IMR-90 (cell line): ENCODE data around the gene FANCE. TPM values are rescaled to one million over a fixed set of nuclear protein-coding genes. Genes with fewer than 3 reads are reported as not detected.

ENCODE experiments used
- ATAC-seq: fragments of 200-7000 bp; cut with Tn5 transposase; 2 replicates; pipeline ENCODE4 v1.9.1; 2020; ENCODE audit warnings: low read depth, mild to moderate bottlenecking, moderate library complexity
- BruUV-seq: library from RNA; stranded (reverse); fragments of 400-500 nt; replicated peaks from 2 replicates; lab custom pipeline; 2021; lab: Mats Ljungman, UMichigan
- CTCF ChIA-PET: fragments of 300-600 bp; formaldehyde crosslinking; extraction: SDS; loops from one replicate; lab custom pipeline; 2021; ENCODE audit warnings: antibody characterized with exemption; lab: Yijun Ruan, JAX
- POLR2A ChIA-PET: fragments of 300-600 bp; sonication (Branson Sonifier 250); formaldehyde crosslinking; loops from one replicate; lab custom pipeline; 2022; ENCODE audit warnings: antibody characterized with exemption; ENCODE audit not compliant: unreplicated experiment; lab: Charles Lee
- DNase-seq: peaks from one replicate; pipeline ENCODE4 v3.0.0; 2013
- H2AFZ ChIP-seq: replicated peaks from 2 replicates; pipeline ENCODE3; 2013; ENCODE audit warnings: low read length, mild to moderate bottlenecking; ENCODE audit not compliant: poor library complexity
- H2AK5ac ChIP-seq: 2 replicates; pipeline ENCODE4 v1.6.1; 2013; ENCODE audit warnings: low read depth, low read length, inconsistent platforms
- H2AK9ac ChIP-seq: replicated peaks from 2 replicates; pipeline ENCODE3; 2013; ENCODE audit warnings: mild to moderate bottlenecking, low read depth, low read length, moderate library complexity; ENCODE audit not compliant: poor library complexity
- H2BK120ac ChIP-seq: 2 replicates; pipeline ENCODE4 v1.6.1; 2013; ENCODE audit warnings: low read depth, low read length, inconsistent platforms
- H2BK15ac ChIP-seq: 3 replicates; pipeline ENCODE4 v1.6.1; 2013; ENCODE audit warnings: low read depth, low read length, inconsistent platforms
- H2BK20ac ChIP-seq: 2 replicates; pipeline ENCODE4 v1.6.1; 2013; ENCODE audit warnings: low read depth, mild to moderate bottlenecking, inconsistent platforms, low read length, moderate library complexity
- H2BK5ac ChIP-seq: 2 replicates; pipeline ENCODE4 v1.6.1; 2013; ENCODE audit warnings: mild to moderate bottlenecking, low read depth, low read length, inconsistent platforms; ENCODE audit not compliant: poor library complexity, severe bottlenecking
- H3K14ac ChIP-seq: replicated peaks from 2 replicates; pipeline ENCODE4 v1.6.1; 2013; ENCODE audit warnings: low read depth, low read length, inconsistent platforms
- H3K18ac ChIP-seq: 2 replicates; pipeline ENCODE4 v1.6.1; 2013; ENCODE audit warnings: low read depth, low read length, control low read depth
- H3K23ac ChIP-seq: 2 replicates; pipeline ENCODE4 v1.6.1; 2013; ENCODE audit warnings: low read depth, low read length, inconsistent platforms
- H3K27ac ChIP-seq: 2 replicates; pipeline ENCODE4 v1.5.1; 2013; ENCODE audit warnings: mild to moderate bottlenecking, control low read depth, low read length; ENCODE audit not compliant: insufficient read depth
- H3K27me3 ChIP-seq: 2 replicates; pipeline ENCODE4 v1.6.1; 2013; ENCODE audit warnings: low read length; ENCODE audit not compliant: control insufficient read depth, insufficient read depth
- H3K36me3 ChIP-seq: 2 replicates; pipeline ENCODE4 v1.6.1; 2013; ENCODE audit warnings: low read length, mixed read lengths; ENCODE audit not compliant: control insufficient read depth, insufficient read depth
- H3K4ac ChIP-seq: 2 replicates; pipeline ENCODE4 v1.6.1; 2013; ENCODE audit warnings: low read depth, low read length, inconsistent platforms
- H3K4me1 ChIP-seq: 2 replicates; pipeline ENCODE4 v1.6.1; 2013; ENCODE audit warnings: low read length, mixed read lengths; ENCODE audit not compliant: control insufficient read depth, insufficient read depth
- H3K4me2 ChIP-seq: 2 replicates; pipeline ENCODE4 v1.6.1; 2013; ENCODE audit warnings: low read depth, mild to moderate bottlenecking, control low read depth, low read length, moderate library complexity
- H3K4me3 ChIP-seq: 2 replicates; pipeline ENCODE4 v1.5.1; 2013; ENCODE audit warnings: low read depth, mild to moderate bottlenecking, control low read depth, low read length, moderate library complexity; ENCODE audit not compliant: insufficient read depth
- H3K56ac ChIP-seq: 2 replicates; pipeline ENCODE4 v1.6.1; 2013; ENCODE audit warnings: low read length, inconsistent platforms; ENCODE audit not compliant: insufficient read depth; ENCODE audit errors: extremely low read depth
- H3K79me1 ChIP-seq, 2 experiments: 2 replicates each; pipeline ENCODE4 v1.6.1; 2013; ENCODE audit warnings: low read length in 2 of 2, inconsistent platforms in 1 of 2, low read depth in 1 of 2
- H3K9ac ChIP-seq: 2 replicates; pipeline ENCODE4 v1.6.1; 2013; ENCODE audit warnings: low read depth, low read length, control low read depth
- H3K9me1 ChIP-seq: 2 replicates; pipeline ENCODE4 v1.6.1; 2013; ENCODE audit warnings: low read length, inconsistent platforms; ENCODE audit not compliant: insufficient read depth
- H3K9me3 ChIP-seq: 2 replicates; pipeline ENCODE4 v1.6.1; 2013; ENCODE audit warnings: low read length; ENCODE audit not compliant: control insufficient read depth, insufficient read depth
- H4K20me1 ChIP-seq: 2 replicates; pipeline ENCODE4 v1.6.1; 2013; ENCODE audit warnings: low read length, inconsistent platforms; ENCODE audit not compliant: insufficient read depth
- H4K5ac ChIP-seq: 2 replicates; pipeline ENCODE4 v1.6.1; 2013; ENCODE audit warnings: mild to moderate bottlenecking, low read depth, low read length, control low read depth
- H4K8ac ChIP-seq, 2 experiments: 2 replicates each; pipeline ENCODE4 v1.6.1; 2013; ENCODE audit warnings: low read depth in 2 of 2, low read length in 2 of 2, control low read depth in 1 of 2, inconsistent platforms in 1 of 2
- H4K91ac ChIP-seq: 2 replicates; pipeline ENCODE4 v1.6.1; 2013; ENCODE audit warnings: low read depth, low read length, inconsistent platforms; ENCODE audit not compliant: insufficient read depth
- BHLHE40 ChIP-seq: fragments of 150-350 bp; IDR thresholded peaks from 2 replicates; pipeline ENCODE4 v1.6.1; 2016; ENCODE audit warnings: mild to moderate bottlenecking, low read depth, low read length
- CEBPB ChIP-seq: IDR thresholded peaks from 2 replicates; pipeline ENCODE4 v1.6.1; 2012; ENCODE audit warnings: low read depth, low read length, improper control_type of control experiment
- CHD1 ChIP-seq: IDR thresholded peaks from 2 replicates; pipeline ENCODE4 v1.6.1; 2012; ENCODE audit warnings: low read depth, low read length, improper control_type of control experiment
- FOS ChIP-seq: fragments of 150-350 bp; IDR thresholded peaks from 2 replicates; pipeline ENCODE4 v1.6.1; 2016; ENCODE audit warnings: low read depth, low read length
- MAFK ChIP-seq: IDR thresholded peaks from 2 replicates; pipeline ENCODE4 v1.6.1; 2012; ENCODE audit warnings: low read depth, low read length, improper control_type of control experiment
- MAZ ChIP-seq: IDR thresholded peaks from 2 replicates; pipeline ENCODE4 v1.6.1; 2012; ENCODE audit warnings: low read depth, mild to moderate bottlenecking, low read length, improper control_type of control experiment, moderate library complexity, borderline replicate concordance
- MXI1 ChIP-seq: IDR thresholded peaks from 2 replicates; pipeline ENCODE4 v1.6.1; 2012; ENCODE audit warnings: low read depth, mild to moderate bottlenecking, low read length, moderate library complexity, borderline replicate concordance
- NFE2L2 ChIP-seq: fragments of 150-350 bp; IDR thresholded peaks from 2 replicates; pipeline ENCODE4 v1.6.1; 2016; ENCODE audit warnings: low read depth, mild to moderate bottlenecking, low read length
- POLR2A ChIP-seq: IDR thresholded peaks from 2 replicates; pipeline ENCODE4 v1.6.1; 2012; ENCODE audit warnings: mild to moderate bottlenecking, low read depth, low read length
- RAD21 ChIP-seq: IDR thresholded peaks from 2 replicates; pipeline ENCODE4 v1.6.1; 2012; ENCODE audit warnings: low read length, improper control_type of control experiment
- RCOR1 ChIP-seq: IDR thresholded peaks from 2 replicates; pipeline ENCODE4 v1.6.1; 2012; ENCODE audit warnings: mild to moderate bottlenecking, low read length, improper control_type of control experiment; ENCODE audit not compliant: insufficient replicate concordance
- RFX5 ChIP-seq: IDR thresholded peaks from 2 replicates; pipeline ENCODE4 v1.8.0; 2012; ENCODE audit warnings: low read depth, mild to moderate bottlenecking, low read length, moderate library complexity
- SMC3 ChIP-seq: fragments of 150-350 bp; IDR thresholded peaks from 2 replicates; pipeline ENCODE4 v1.6.1; 2016; ENCODE audit warnings: low read depth, mild to moderate bottlenecking, antibody characterized with exemption, low read length, moderate library complexity
- WGBS, 2 experiments: methylation state at CpG; one replicate each; pipeline versions ENCODE4 v1.1.5 to v1.1.7; 2013; ENCODE audit warnings: missing lambda C conversion rate in 2 of 2; ENCODE audit not compliant: insufficient read length in 1 of 2; ENCODE audit errors: extremely low coverage in 2 of 2; 5-methylcytosine and 5-hydroxymethylcytosine counted together
- dilution Hi-C: fragments of 300-500 bp; cut with HindIII; formaldehyde crosslinking; loops from one replicate; pipeline ENCODE4 v1.14.3; 2018; ENCODE audit warnings: low sequenced_read_pairs; ENCODE audit not compliant: unreplicated experiment
- in situ Hi-C: fragments of 300-500 bp; cut with MboI; formaldehyde crosslinking; loops from 3 replicates; pipeline ENCODE4 v1.14.3; 2019; ENCODE audit warnings: low sequenced_read_pairs, inconsistent platforms, mixed read lengths
- intact Hi-C: fragments of 100-400 bp; cut with micrococcal nuclease; formaldehyde crosslinking; loops from 2 replicates; pipeline ENCODE4 v1.10.0; 2022
- polyA plus RNA-seq, 3 experiments: library from polyadenylated mRNA; depleted of rRNA; stranded (reverse); fragments of >200 nt; gene quantifications; 2 replicates each; pipeline ENCODE4 v1.2.3, GENCODE V29; 2012; ENCODE audit warnings: low replicate concordance in 1 of 3
- total RNA-seq: library from RNA; depleted of rRNA; stranded (reverse); fragments of >200 nt; gene quantifications from 2 replicates; pipeline ENCODE4 v1.2.3, GENCODE V29; 2012
- TF ChIP-seq, protein P1 (sequence below): fragments of 150-350 bp; IDR thresholded peaks from 2 replicates; pipeline ENCODE4 v1.6.1; 2017; ENCODE audit warnings: mild to moderate bottlenecking, antibody characterized with exemption, low read length, low read depth
- TF ChIP-seq, protein P2 (sequence below): conservative IDR thresholded peaks from 2 replicates; pipeline ENCODE4 v1.5.1; 2012; ENCODE audit warnings: mild to moderate bottlenecking, low read depth, low read length, improper control_type of control experiment
- TF ChIP-seq, protein P3 (sequence below): fragments of 150-350 bp; IDR thresholded peaks from 2 replicates; pipeline ENCODE4 v1.6.1; 2016; ENCODE audit warnings: low read depth, mild to moderate bottlenecking, low read length, moderate library complexity, borderline replicate concordance

FANCE gene
- total and polyA plus RNA-seq, 2 of the 4 experiments (the other 2 are of a cell fraction) = 7.1 to 9.1 TPM

GRCh38 chr6:35465646-35466045 is 13.5 kb downstream of the FANCE start:
- Histone ChIP-seq H2BK5ac (no peak overlapping the region), H3K4me1 (peaks cover 8% of the 10 kb centered on the region), H2BK15ac (no peak overlapping the region), H3K4me3 (no peak overlapping the region), H4K8ac (no peak overlapping the region), H3K56ac (no peak overlapping the region), H3K9me3 (no peaks in the 10 kb centered on the region), H3K27me3 (no peaks in the 10 kb centered on the region), H4K20me1 (peaks cover 24% of the 10 kb centered on the region), H2BK20ac (no peak overlapping the region), H2AFZ (no peak overlapping the region), H3K79me1 (peaks cover 4 to 14% of the 10 kb centered on the region in 2 experiments; a peak in 2 of 4 replicates), H2AK5ac (no peak overlapping the region), H3K14ac (no peak overlapping the region), H3K4me2 (no peak overlapping the region), H2AK9ac (no peak overlapping the region), H3K23ac (no peak overlapping the region), H3K27ac (no peak overlapping the region), H3K18ac (no peak overlapping the region), H4K5ac (no peak overlapping the region), H4K91ac (no peak overlapping the region), H3K36me3 (peaks cover 27% of the 10 kb centered on the region), H3K9me1 (no peaks in the 10 kb centered on the region), H3K9ac (no peak overlapping the region), H2BK120ac (no peak overlapping the region), H3K4ac (no peak overlapping the region)
- dilution Hi-C loops (no loop called here), intact Hi-C loops (loop anchor here (5.0 kb wide), 1 partner anchor 168 kb away; the partner anchor contains the start of gene DEF6), in situ Hi-C loops (no loop called here)
- ChIA-PET CTCF (no interaction called here), POLR2A (no interaction called here)
- whole genome bisulfite sequencing, 2 experiments = no CpG with 5 or more reads among the region's 1 CpG
- no peak for ATAC-seq
- no TSS peak for BruUV-seq
- TF ChIP-seq CHD1 (no peak), POLR2A (no peak), CEBPB (no peak), MAFK (no peak), BHLHE40 (no peak), SMC3 (no peak), RFX5 (no peak), NFE2L2 (no peak), MXI1 (no peak), MAZ (no peak), RAD21 (no peak), RCOR1 (no peak), FOS (no peak)
- TF ChIP-seq, protein P1, sequence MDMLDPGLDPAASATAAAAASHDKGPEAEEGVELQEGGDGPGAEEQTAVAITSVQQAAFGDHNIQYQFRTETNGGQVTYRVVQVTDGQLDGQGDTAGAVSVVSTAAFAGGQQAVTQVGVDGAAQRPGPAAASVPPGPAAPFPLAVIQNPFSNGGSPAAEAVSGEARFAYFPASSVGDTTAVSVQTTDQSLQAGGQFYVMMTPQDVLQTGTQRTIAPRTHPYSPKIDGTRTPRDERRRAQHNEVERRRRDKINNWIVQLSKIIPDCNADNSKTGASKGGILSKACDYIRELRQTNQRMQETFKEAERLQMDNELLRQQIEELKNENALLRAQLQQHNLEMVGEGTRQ = no peak
- TF ChIP-seq, protein P2, sequence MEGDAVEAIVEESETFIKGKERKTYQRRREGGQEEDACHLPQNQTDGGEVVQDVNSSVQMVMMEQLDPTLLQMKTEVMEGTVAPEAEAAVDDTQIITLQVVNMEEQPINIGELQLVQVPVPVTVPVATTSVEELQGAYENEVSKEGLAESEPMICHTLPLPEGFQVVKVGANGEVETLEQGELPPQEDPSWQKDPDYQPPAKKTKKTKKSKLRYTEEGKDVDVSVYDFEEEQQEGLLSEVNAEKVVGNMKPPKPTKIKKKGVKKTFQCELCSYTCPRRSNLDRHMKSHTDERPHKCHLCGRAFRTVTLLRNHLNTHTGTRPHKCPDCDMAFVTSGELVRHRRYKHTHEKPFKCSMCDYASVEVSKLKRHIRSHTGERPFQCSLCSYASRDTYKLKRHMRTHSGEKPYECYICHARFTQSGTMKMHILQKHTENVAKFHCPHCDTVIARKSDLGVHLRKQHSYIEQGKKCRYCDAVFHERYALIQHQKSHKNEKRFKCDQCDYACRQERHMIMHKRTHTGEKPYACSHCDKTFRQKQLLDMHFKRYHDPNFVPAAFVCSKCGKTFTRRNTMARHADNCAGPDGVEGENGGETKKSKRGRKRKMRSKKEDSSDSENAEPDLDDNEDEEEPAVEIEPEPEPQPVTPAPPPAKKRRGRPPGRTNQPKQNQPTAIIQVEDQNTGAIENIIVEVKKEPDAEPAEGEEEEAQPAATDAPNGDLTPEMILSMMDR = no peak
- TF ChIP-seq, protein P3, sequence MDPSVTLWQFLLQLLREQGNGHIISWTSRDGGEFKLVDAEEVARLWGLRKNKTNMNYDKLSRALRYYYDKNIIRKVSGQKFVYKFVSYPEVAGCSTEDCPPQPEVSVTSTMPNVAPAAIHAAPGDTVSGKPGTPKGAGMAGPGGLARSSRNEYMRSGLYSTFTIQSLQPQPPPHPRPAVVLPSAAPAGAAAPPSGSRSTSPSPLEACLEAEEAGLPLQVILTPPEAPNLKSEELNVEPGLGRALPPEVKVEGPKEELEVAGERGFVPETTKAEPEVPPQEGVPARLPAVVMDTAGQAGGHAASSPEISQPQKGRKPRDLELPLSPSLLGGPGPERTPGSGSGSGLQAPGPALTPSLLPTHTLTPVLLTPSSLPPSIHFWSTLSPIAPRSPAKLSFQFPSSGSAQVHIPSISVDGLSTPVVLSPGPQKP = no peak
- DNase-seq = no peak
